ENCODE data around the gene OSBP2. TPM values are rescaled to one million over a fixed set of nuclear protein-coding genes. Genes with fewer than 3 reads are reported as not detected.
"Not testable (repeated sequence)": the region's sequence is repeated elsewhere in the genome, so short reads cannot be mapped to it uniquely, and the experiment has no call there.

Gene OSBP2
- total and polyA plus RNA-seq, 4 donors: 1.1 to 12.3 (median 2.6) TPM

DNA sequence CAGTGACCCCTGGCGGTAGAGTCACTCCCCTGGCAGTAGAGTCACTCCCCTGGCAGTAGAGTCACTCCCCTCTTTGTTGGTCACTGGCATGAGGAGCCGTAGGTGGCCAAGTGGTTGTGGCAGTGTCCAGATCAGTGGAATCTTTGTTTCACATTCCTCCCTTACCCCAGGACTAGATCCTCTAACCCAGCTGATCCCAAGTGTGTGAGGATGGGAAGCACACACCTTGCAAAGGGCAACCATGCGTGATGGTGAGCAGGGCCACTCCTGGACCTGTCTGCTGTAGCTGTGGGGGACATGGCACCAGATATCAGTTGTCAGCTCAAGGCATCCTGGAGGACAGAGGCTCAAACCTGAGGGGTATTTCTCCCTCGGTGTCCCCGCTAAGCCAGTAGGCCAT, 37.8 kb downstream of the OSBP2 start:
- TF ChIP-seq, protein P1, sequence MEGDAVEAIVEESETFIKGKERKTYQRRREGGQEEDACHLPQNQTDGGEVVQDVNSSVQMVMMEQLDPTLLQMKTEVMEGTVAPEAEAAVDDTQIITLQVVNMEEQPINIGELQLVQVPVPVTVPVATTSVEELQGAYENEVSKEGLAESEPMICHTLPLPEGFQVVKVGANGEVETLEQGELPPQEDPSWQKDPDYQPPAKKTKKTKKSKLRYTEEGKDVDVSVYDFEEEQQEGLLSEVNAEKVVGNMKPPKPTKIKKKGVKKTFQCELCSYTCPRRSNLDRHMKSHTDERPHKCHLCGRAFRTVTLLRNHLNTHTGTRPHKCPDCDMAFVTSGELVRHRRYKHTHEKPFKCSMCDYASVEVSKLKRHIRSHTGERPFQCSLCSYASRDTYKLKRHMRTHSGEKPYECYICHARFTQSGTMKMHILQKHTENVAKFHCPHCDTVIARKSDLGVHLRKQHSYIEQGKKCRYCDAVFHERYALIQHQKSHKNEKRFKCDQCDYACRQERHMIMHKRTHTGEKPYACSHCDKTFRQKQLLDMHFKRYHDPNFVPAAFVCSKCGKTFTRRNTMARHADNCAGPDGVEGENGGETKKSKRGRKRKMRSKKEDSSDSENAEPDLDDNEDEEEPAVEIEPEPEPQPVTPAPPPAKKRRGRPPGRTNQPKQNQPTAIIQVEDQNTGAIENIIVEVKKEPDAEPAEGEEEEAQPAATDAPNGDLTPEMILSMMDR (IDR thresholded peaks at IDR 0.05; ENCODE audit: control extremely low read depth, extremely low read depth): no peak
- H3K27me3 ChIP-seq (ENCODE audit: control insufficient read depth in 3 of 3, insufficient read depth in 3 of 3, low read length in 2 of 3): no peaks in the 10 kb centered on the region
- 95 to 97% methylated on average over 5 of the region's 5 CpGs for WGBS, 2 donors
- DNase-seq: no peak
- no peaks in the 10 kb centered on the region for H3K9me3 ChIP-seq (ENCODE audit: control insufficient read depth in 4 of 4, insufficient read depth in 3 of 4, low read length in 3 of 4)
- ATAC-seq (ENCODE audit: insufficient read depth, low FRiP score): no peak
- H3K9ac ChIP-seq (ENCODE audit: insufficient read depth in 1 of 2, low read length in 2 of 2): no peak overlapping the region
- H3K4me3 ChIP-seq: no peak overlapping the region
- no peak overlapping the region for H3K27ac ChIP-seq (ENCODE audit: low read depth in 1 of 2, low read length in 1 of 2)
- H3K36me3 ChIP-seq (ENCODE audit: control insufficient read depth in 4 of 4, insufficient read depth in 4 of 4, low read length in 4 of 4): no peaks in the 10 kb centered on the region
- no peaks in the 10 kb centered on the region for H3K4me1 ChIP-seq (ENCODE audit: control insufficient read depth in 5 of 5, insufficient read depth in 5 of 5, low read length in 5 of 5)

DNA sequence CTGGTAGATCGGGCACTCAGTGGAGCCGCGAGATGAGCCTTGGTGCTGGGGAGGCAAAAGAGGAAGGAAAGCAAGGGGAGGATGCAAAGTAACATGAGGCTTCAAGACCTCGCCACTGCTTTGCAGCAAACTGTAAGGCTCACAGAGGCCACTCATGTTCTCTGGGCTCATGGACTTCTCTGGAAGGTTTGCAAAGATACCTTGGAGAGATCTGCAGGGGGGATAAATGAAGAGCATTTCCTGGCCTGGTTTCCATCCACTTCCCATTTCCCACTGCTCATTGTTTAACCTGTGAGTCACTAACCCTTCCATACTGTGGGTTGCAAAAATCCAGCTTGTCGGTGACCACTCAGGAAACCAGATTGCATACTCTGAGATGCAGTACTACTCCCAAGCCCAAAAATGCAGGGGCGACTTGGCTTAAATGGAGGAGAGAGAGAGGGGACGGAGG, 38.5 kb downstream of the OSBP2 start:
- TF ChIP-seq, protein P1 (IDR thresholded peaks at IDR 0.05; ENCODE audit: control extremely low read depth, extremely low read depth): no peak
- no peak overlapping the region for H3K4me3 ChIP-seq
- no peak for ATAC-seq (ENCODE audit: insufficient read depth, low FRiP score)
- no peak for DNase-seq
- 33 to 66% methylated on average over 7 of the region's 7 CpGs for WGBS, 2 donors
- no peaks in the 10 kb centered on the region for H3K9me3 ChIP-seq (ENCODE audit: control insufficient read depth in 4 of 4, insufficient read depth in 3 of 4, low read length in 3 of 4)
- no peak overlapping the region for H3K27ac ChIP-seq (ENCODE audit: low read depth in 1 of 2, low read length in 1 of 2)
- H3K4me1 ChIP-seq (ENCODE audit: control insufficient read depth in 5 of 5, insufficient read depth in 5 of 5, low read length in 5 of 5): no peaks in the 10 kb centered on the region
- H3K9ac ChIP-seq (ENCODE audit: insufficient read depth in 1 of 2, low read length in 2 of 2): no peak overlapping the region
- no peaks in the 10 kb centered on the region for H3K27me3 ChIP-seq (ENCODE audit: control insufficient read depth in 3 of 3, insufficient read depth in 3 of 3, low read length in 2 of 3)
- no peaks in the 10 kb centered on the region for H3K36me3 ChIP-seq (ENCODE audit: control insufficient read depth in 4 of 4, insufficient read depth in 4 of 4, low read length in 4 of 4)

DNA sequence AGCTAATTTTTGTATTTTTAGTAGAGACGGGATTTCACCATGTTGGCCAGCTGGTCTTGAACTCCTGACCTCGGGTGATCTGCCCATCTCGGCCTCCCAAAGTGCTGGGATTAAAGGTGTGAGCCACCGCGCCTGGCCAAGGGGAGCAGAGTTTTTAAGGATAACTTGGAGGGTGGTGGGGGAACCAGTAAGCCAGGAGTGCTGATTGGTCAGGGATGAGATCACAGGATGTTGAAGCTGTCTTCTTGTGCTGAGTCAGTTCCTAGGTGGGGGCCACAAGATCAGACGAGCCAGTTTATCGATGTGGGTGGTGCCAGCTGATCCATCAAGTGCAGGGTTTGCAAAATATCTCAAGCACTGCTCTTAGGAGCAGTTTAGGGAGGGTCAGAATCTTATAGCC, 45.3 kb downstream of the OSBP2 start:
- H3K4me3 ChIP-seq; H3K4me1 ChIP-seq (ENCODE audit: control insufficient read depth in 5 of 5, insufficient read depth in 5 of 5, low read length in 5 of 5); H3K27ac ChIP-seq (ENCODE audit: low read depth in 1 of 2, low read length in 1 of 2); H3K36me3 ChIP-seq (ENCODE audit: control insufficient read depth in 4 of 4, insufficient read depth in 4 of 4, low read length in 4 of 4); H3K9ac ChIP-seq (ENCODE audit: insufficient read depth in 1 of 2, low read length in 2 of 2); ATAC-seq (ENCODE audit: insufficient read depth, low FRiP score); DNase-seq; H3K9me3 ChIP-seq (ENCODE audit: control insufficient read depth in 4 of 4, insufficient read depth in 3 of 4, low read length in 3 of 4); H3K27me3 ChIP-seq (ENCODE audit: control insufficient read depth in 3 of 3, insufficient read depth in 3 of 3, low read length in 2 of 3): not testable (repeated sequence)
- 70 to 73% methylated on average over 7 of the region's 7 CpGs for WGBS, 2 donors

DNA sequence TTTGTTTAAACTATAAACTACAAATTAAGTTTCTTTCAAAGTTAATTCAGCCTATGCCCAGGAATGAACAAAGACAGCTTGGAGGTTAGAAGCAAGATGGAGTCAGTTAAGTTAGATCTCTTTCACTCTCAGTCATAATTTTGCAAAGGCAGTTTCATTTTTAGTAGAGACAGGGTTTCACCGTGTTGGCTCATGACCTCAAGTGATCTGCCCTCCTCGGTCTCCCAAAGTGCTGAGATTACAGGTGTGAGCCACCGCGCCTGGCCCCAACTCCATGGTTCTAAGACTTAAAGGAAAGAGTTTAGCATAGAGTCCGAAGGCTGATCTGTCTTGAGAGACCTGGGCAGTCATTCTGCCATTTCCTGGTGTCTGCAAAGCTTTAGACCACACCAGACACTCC, 45.8 kb downstream of the OSBP2 start:
- H3K27me3 ChIP-seq (ENCODE audit: control insufficient read depth in 3 of 3, insufficient read depth in 3 of 3, low read length in 2 of 3); H3K27ac ChIP-seq (ENCODE audit: low read depth in 1 of 2, low read length in 1 of 2); H3K4me1 ChIP-seq (ENCODE audit: control insufficient read depth in 5 of 5, insufficient read depth in 5 of 5, low read length in 5 of 5); H3K9me3 ChIP-seq (ENCODE audit: control insufficient read depth in 4 of 4, insufficient read depth in 3 of 4, low read length in 3 of 4); ATAC-seq (ENCODE audit: insufficient read depth, low FRiP score); DNase-seq; H3K9ac ChIP-seq (ENCODE audit: insufficient read depth in 1 of 2, low read length in 2 of 2); H3K36me3 ChIP-seq (ENCODE audit: control insufficient read depth in 4 of 4, insufficient read depth in 4 of 4, low read length in 4 of 4); H3K4me3 ChIP-seq: not testable (repeated sequence)
- WGBS, 2 donors: 87 to 88% methylated on average over 5 of the region's 5 CpGs

Data from lung (tissue), 12 donors.